Fibroblast of gingiva (primary cell): ENCODE measurements around the gene CADPS2.

ENCODE experiments used
- DNase-seq: peaks from one replicate; pipeline ENCODE4 v3.0.0-alpha.2; 2011; ENCODE audit warnings: low read depth

The CADPS2 gene

GRCh38 chr7:122269241-122269640, 617.0 kb downstream of the CADPS2 start:
- DNase-seq: no peak
